AG09309 (cell line): ENCODE measurements around the gene KRT1.

ENCODE experiments used
- DNase-seq: peaks from one replicate; pipeline ENCODE4 v3.0.0-alpha.2; 2010; ENCODE audit warnings: low read depth
- H3K4me3 ChIP-seq: 2 replicates; pipeline ENCODE4 v1.5.1; 2011; ENCODE audit warnings: mild to moderate bottlenecking, low read depth, low read length, moderate library complexity; ENCODE audit not compliant: control insufficient read depth
- CTCF ChIP-seq: IDR thresholded peaks from 2 replicates; pipeline ENCODE4 v1.5.1; 2011; ENCODE audit warnings: mild to moderate bottlenecking, low read depth, low read length, inconsistent platforms; ENCODE audit not compliant: insufficient read depth, control insufficient read depth; ENCODE audit errors: missing control alignments

The KRT1 gene

GRCh38 chr12:52631676-52632459 is 48.3 kb downstream of the KRT1 start:
- H3K4me3 ChIP-seq, result no peak overlapping the region
- DNase-seq, result no peak
- no peak for TF ChIP-seq CTCF

GRCh38 chr12:52631264-52631663 is 48.9 kb downstream of the KRT1 start:
- no peak for DNase-seq
- no peak overlapping the region for H3K4me3 ChIP-seq
- no peak for TF ChIP-seq CTCF

- no peak for DNase-seq
- no peak for TF ChIP-seq CTCF
- no peak overlapping the region for H3K4me3 ChIP-seq
Observed at GRCh38 chr12:52630599-52631200, 49.5 kb downstream of the KRT1 start.

GRCh38 chr12:52630008-52630500 is 50.2 kb downstream of the KRT1 start:
- TF ChIP-seq CTCF, result no peak
- no peak overlapping the region for H3K4me3 ChIP-seq
- DNase-seq, result no peak

- no peak for TF ChIP-seq CTCF
- no peak overlapping the region for H3K4me3 ChIP-seq
- no peak for DNase-seq
Observed at GRCh38 chr12:52629281-52630007, 50.8 kb downstream of the KRT1 start.

GRCh38 chr12:52628841-52629240 is 51.4 kb downstream of the KRT1 start:
- H3K4me3 ChIP-seq, result no peak overlapping the region
- no peak for TF ChIP-seq CTCF

More at GRCh38 chr12:52628841-52629240, 51.4 kb downstream of the KRT1 start:
- DNase-seq, result no peak
